ENCODE results near the gene MVK. TPM values are rescaled to one million over a fixed set of nuclear protein-coding genes. Genes with fewer than 3 reads are reported as not detected.

MVK gene
- total RNA-seq, 4 donors from 2014 or later, result 6.2 to 18.7 (median 12.2) TPM

DNA sequence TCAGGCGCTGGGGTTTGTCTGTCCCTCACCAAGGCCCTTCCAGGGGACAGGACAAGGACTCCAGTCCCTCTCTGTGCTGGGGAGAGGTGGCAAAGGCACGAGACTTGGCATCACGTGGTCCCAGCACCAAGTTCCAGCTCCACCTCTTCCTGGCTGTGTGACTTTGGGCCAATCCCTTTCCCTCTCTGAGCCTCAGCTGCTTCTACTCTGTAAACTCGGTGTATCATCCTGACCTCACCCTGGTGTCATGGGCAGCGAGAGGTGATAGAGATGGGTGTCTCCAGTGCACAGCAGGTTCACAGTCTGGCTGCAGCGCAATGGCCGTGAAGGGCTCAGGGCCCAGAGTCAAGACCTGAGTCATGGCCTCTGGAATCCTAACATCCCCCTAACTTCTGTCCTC lies 54.0 kb downstream of the MVK start:
- Histone ChIP-seq H3K27ac (replicated peaks in 1 of 4) (no peak overlapping the region), H3K4me1 (no peaks in the 10 kb centered on the region), H3K4me3 (no peak overlapping the region), H3K27me3 (peaks cover 0 to 86% (median 0%) of the 10 kb centered on the region in 4 donors), H3K9me3 (no peaks in the 10 kb centered on the region), H3K36me3 (no peaks in the 10 kb centered on the region)
- intact Hi-C loops (cut with DNase I), result no loop called here
- TF ChIP-seq POLR2AphosphoS5 (IDR thresholded peaks at IDR 0.05) (no peak), POLR2A (IDR thresholded peaks at IDR 0.05; ENCODE audit: low read depth) (no peak)
- TF ChIP-seq, protein P1, sequence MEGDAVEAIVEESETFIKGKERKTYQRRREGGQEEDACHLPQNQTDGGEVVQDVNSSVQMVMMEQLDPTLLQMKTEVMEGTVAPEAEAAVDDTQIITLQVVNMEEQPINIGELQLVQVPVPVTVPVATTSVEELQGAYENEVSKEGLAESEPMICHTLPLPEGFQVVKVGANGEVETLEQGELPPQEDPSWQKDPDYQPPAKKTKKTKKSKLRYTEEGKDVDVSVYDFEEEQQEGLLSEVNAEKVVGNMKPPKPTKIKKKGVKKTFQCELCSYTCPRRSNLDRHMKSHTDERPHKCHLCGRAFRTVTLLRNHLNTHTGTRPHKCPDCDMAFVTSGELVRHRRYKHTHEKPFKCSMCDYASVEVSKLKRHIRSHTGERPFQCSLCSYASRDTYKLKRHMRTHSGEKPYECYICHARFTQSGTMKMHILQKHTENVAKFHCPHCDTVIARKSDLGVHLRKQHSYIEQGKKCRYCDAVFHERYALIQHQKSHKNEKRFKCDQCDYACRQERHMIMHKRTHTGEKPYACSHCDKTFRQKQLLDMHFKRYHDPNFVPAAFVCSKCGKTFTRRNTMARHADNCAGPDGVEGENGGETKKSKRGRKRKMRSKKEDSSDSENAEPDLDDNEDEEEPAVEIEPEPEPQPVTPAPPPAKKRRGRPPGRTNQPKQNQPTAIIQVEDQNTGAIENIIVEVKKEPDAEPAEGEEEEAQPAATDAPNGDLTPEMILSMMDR (IDR thresholded peaks at IDR 0.05), result no peak
- DNase-seq (ENCODE audit: extremely low spot score), result no peak
- WGBS, result 62% methylated on average over 5 of the region's 7 CpGs

DNA sequence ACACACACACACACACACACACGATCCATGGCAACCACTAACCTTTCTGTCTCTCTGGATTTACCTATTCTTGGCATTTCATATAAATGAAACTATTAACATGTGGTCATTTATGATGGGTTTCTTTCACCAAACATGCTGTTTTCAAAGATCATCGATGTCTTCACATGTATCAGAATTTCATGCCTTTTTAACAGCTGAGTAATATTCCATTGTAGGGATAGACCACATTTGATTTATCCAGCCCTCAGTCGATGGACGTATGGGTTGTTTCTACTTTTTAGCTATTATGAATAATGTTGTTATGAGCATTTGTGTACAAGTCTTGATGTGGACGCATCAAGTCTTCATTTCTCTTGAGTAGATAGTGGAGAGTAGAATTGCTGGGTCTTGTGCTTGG lies 56.5 kb downstream of the MVK start:
- 86% methylated on average over 5 of the region's 5 CpGs for WGBS
- no peak for DNase-seq (ENCODE audit: extremely low spot score)
- H3K27me3 ChIP-seq, result peaks cover 0 to 74% (median 0%) of the 10 kb centered on the region in 4 donors

DNA sequence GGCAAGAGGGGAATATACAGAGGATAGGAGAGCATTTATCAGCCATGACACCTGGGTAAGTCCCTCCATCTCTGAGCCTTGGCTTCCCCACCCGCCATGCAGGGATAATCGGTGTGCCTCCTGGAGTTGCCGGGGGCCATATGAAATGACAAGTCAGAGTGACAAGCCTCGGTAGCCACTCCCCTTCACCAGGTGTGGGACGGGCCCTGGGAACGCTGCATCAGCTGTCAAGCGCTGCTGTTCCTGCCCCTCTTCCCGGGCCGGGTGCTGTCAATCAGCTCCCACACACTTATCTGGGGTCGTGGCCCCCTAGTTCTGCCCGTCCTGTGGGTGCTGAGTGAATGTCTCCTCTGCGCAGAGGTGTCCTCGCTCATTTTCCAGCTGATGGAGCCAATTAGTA lies 57.2 kb downstream of the MVK start:
- Histone ChIP-seq H3K36me3 (no peaks in the 10 kb centered on the region), H3K4me1 (no peaks in the 10 kb centered on the region), H3K27ac (replicated peaks in 1 of 4) (no peak overlapping the region), H3K9me3 (no peaks in the 10 kb centered on the region), H3K4me3 (no peak overlapping the region), H3K27me3 (peaks cover 0 to 67% (median 0%) of the 10 kb centered on the region in 4 donors)
- 39% methylated on average over 6 of the region's 13 CpGs for WGBS
- DNase-seq (ENCODE audit: extremely low spot score), result no peak
- intact Hi-C loops (cut with DNase I), result no loop called here
- TF ChIP-seq EP300 (IDR thresholded peaks at IDR 0.05), result no peak
- TF ChIP-seq POLR2A (IDR thresholded peaks at IDR 0.05; ENCODE audit: low read depth), result no peak
- TF ChIP-seq, protein P1 (IDR thresholded peaks at IDR 0.05), result no peak
- TF ChIP-seq POLR2AphosphoS5 (IDR thresholded peaks at IDR 0.05), result no peak

More for the DNA sequence above, 56.5 kb downstream of the MVK start:
- Histone ChIP-seq H3K9me3 (no peaks in the 10 kb centered on the region), H3K36me3 (no peaks in the 10 kb centered on the region), H3K27ac (replicated peaks in 1 of 4) (no peak overlapping the region), H3K4me1 (no peaks in the 10 kb centered on the region), H3K4me3 (no peak overlapping the region)
- TF ChIP-seq, protein P1 (IDR thresholded peaks at IDR 0.05), result no peak
- TF ChIP-seq POLR2A (IDR thresholded peaks at IDR 0.05; ENCODE audit: low read depth), result no peak
- TF ChIP-seq EP300 (IDR thresholded peaks at IDR 0.05), result no peak
- TF ChIP-seq POLR2AphosphoS5 (IDR thresholded peaks at IDR 0.05), result no peak
- intact Hi-C loops (cut with DNase I), result no loop called here

DNA sequence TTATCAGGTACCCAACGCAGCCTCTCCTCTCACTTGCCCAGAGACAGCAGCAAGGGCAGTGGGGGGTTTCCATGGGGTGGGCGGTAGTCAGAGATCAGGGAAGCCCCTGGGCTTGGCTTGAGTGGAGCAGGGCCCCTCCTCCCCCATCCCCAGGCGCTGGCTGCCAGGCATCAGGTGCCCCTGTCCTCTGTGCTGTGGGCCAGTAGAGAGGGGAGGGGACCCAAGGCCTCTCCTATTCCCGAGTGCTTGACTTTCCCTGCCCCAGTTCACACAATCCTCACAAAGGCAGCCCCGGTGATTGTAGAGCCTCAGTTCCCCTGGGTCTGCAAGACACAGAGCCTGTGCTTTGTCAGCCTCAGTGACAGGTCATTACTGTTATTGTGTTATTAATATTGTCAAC lies 57.7 kb downstream of the MVK start:
- DNase-seq (ENCODE audit: extremely low spot score), result no peak
- Histone ChIP-seq H3K4me1 (no peaks in the 10 kb centered on the region), H3K9me3 (no peaks in the 10 kb centered on the region), H3K27ac (replicated peaks in 1 of 4) (no peak overlapping the region), H3K4me3 (no peak overlapping the region), H3K27me3 (peaks cover 0 to 62% (median 0%) of the 10 kb centered on the region in 4 donors), H3K36me3 (no peaks in the 10 kb centered on the region)
- intact Hi-C loops (cut with DNase I), result no loop called here
- 60% methylated on average over 5 of the region's 5 CpGs for WGBS
- TF ChIP-seq POLR2A (IDR thresholded peaks at IDR 0.05; ENCODE audit: low read depth) (no peak), POLR2AphosphoS5 (IDR thresholded peaks at IDR 0.05) (no peak), EP300 (IDR thresholded peaks at IDR 0.05) (no peak)
- TF ChIP-seq, protein P1 (IDR thresholded peaks at IDR 0.05), result no peak

DNA sequence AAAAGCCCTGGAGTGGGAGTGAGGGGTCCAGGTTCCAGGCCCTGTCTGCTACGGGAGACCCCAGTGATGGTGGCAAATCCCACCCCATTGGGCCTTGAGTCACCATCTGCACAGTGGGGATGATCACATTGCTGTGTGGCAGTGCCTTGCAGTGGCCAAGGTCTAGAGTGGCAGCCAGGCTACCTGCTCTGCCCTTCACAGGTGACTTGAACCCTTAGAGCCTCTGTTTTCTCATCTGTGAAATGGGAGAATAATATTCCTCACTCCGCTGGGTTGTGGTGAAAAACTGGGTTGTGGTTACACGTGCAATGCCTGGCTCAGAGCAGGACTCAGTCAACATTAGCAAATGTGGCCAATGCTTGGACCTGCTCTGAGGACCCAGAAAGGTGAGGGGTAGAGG lies 58.2 kb downstream of the MVK start:
- WGBS, result 93% methylated on average over 3 of the region's 3 CpGs
- H3K9me3 ChIP-seq, result no peaks in the 10 kb centered on the region
- no peak overlapping the region for H3K27ac ChIP-seq (replicated peaks in 1 of 4)
- no peak overlapping the region for H3K4me3 ChIP-seq
- TF ChIP-seq EP300 (IDR thresholded peaks at IDR 0.05) (no peak), POLR2A (IDR thresholded peaks at IDR 0.05; ENCODE audit: low read depth) (no peak), POLR2AphosphoS5 (IDR thresholded peaks at IDR 0.05) (no peak)
- TF ChIP-seq, protein P1 (IDR thresholded peaks at IDR 0.05), result no peak
- DNase-seq (ENCODE audit: extremely low spot score), result no peak
- H3K36me3 ChIP-seq, result no peaks in the 10 kb centered on the region
- intact Hi-C loops (cut with DNase I), result no loop called here
- peaks cover 0 to 58% (median 0%) of the 10 kb centered on the region in 4 donors for H3K27me3 ChIP-seq
- H3K4me1 ChIP-seq, result no peaks in the 10 kb centered on the region

Data from esophagus muscularis mucosa (tissue), 4 donors.